SK-N-SH treated with all-trans-retinoic acid at 6 μM for 48 hours (cell line): ENCODE results near the gene CBLL2.

Experiments
- ARNTL ChIP-seq: fragments of 450-650 bp; formaldehyde crosslinking; IDR thresholded peaks from 2 replicates; pipeline ENCODE4 v1.5.0; 2020; ENCODE audit warnings: low read depth, mild to moderate bottlenecking, moderate library complexity, borderline replicate concordance
- BACH2 ChIP-seq: fragments of 250-450 bp; sonication (Bioruptor Pico); IDR thresholded peaks from 2 replicates; pipeline ENCODE4 v1.9.0; 2021; ENCODE audit warnings: mild to moderate bottlenecking, borderline replicate concordance
- ESRRG ChIP-seq: fragments of 250-450 bp; sonication (Bioruptor Pico); IDR thresholded peaks from 2 replicates; pipeline ENCODE4 v1.6.1; 2021; ENCODE audit warnings: mild to moderate bottlenecking
- ISL1 ChIP-seq: fragments of 250-450 bp; sonication (Bioruptor Pico); IDR thresholded peaks from 2 replicates; pipeline ENCODE4 v2.1.2; 2022; ENCODE audit warnings: mild to moderate bottlenecking, moderate library complexity
- OSR1 ChIP-seq: fragments of 250-450 bp; sonication (Bioruptor Pico); IDR thresholded peaks from 2 replicates; pipeline ENCODE4 v1.8.0; 2022; ENCODE audit warnings: moderate library complexity, mild to moderate bottlenecking, inconsistent platforms
- SNAI2 ChIP-seq: fragments of 250-450 bp; sonication (Bioruptor Pico); IDR thresholded peaks from 2 replicates; pipeline ENCODE4 v1.5.0; 2020; ENCODE audit warnings: mild to moderate bottlenecking, moderate library complexity
- TCF4 ChIP-seq: fragments of 250-450 bp; sonication (Bioruptor Pico); IDR thresholded peaks from 2 replicates; pipeline ENCODE4 v1.8.0; 2021; ENCODE audit warnings: mild to moderate bottlenecking, moderate library complexity, borderline replicate concordance
- ZFP30 ChIP-seq: fragments of 450-650 bp; formaldehyde crosslinking; IDR thresholded peaks from 2 replicates; pipeline ENCODE4 v1.5.0; 2022; ENCODE audit warnings: mild to moderate bottlenecking, moderate library complexity
- TF ChIP-seq, protein P1 (sequence below): fragments of 250-450 bp; sonication (Bioruptor Pico); IDR thresholded peaks from 2 replicates; pipeline ENCODE4 v1.8.0; 2020; ENCODE audit warnings: mild to moderate bottlenecking, moderate library complexity, borderline replicate concordance
- TF ChIP-seq, protein P2 (sequence below): fragments of 250-450 bp; sonication (Bioruptor Pico); IDR thresholded peaks from 2 replicates; pipeline ENCODE4 v1.5.1; 2021; ENCODE audit warnings: mild to moderate bottlenecking, moderate library complexity
- TF ChIP-seq, protein P3 (sequence below): fragments of 250-450 bp; sonication (Bioruptor Pico); IDR thresholded peaks from 2 replicates; pipeline ENCODE4 v1.5.1; 2020; ENCODE audit warnings: low read depth, mild to moderate bottlenecking, moderate library complexity

DNA sequence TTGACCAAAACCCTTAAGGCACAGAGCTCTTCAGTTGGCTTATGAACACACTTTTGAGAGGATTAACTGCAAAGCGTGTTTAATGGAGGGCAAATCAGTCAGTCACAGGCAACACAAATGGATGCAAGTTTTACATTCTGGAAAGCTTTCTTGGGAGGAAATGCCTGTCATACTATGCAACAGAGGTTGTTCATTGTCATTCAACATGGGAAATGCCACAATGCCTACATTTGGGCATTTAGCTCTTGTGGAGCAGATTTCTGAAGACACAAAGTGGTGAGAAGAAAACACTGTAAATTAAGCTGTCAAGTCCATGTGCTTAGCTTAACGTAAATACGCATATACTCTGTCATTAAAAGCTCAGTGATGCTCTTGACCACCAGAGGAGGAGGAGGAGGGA lies 41.1 kb downstream of the CBLL2 start:
- TF ChIP-seq ESRRG (CRISPR knock-in tag) (no peak), OSR1 (CRISPR knock-in tag) (no peak), ZFP30 (CRISPR knock-in tag) (no peak), TCF4 (no peak), BACH2 (no peak), SNAI2 (CRISPR knock-in tag) (no peak), ISL1 (CRISPR knock-in tag) (no peak), ARNTL (no peak)
- TF ChIP-seq, protein P1, sequence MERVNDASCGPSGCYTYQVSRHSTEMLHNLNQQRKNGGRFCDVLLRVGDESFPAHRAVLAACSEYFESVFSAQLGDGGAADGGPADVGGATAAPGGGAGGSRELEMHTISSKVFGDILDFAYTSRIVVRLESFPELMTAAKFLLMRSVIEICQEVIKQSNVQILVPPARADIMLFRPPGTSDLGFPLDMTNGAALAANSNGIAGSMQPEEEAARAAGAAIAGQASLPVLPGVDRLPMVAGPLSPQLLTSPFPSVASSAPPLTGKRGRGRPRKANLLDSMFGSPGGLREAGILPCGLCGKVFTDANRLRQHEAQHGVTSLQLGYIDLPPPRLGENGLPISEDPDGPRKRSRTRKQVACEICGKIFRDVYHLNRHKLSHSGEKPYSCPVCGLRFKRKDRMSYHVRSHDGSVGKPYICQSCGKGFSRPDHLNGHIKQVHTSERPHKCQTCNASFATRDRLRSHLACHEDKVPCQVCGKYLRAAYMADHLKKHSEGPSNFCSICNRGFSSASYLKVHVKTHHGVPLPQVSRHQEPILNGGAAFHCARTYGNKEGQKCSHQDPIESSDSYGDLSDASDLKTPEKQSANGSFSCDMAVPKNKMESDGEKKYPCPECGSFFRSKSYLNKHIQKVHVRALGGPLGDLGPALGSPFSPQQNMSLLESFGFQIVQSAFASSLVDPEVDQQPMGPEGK (CRISPR knock-in tag), result no peak
- TF ChIP-seq, protein P2, sequence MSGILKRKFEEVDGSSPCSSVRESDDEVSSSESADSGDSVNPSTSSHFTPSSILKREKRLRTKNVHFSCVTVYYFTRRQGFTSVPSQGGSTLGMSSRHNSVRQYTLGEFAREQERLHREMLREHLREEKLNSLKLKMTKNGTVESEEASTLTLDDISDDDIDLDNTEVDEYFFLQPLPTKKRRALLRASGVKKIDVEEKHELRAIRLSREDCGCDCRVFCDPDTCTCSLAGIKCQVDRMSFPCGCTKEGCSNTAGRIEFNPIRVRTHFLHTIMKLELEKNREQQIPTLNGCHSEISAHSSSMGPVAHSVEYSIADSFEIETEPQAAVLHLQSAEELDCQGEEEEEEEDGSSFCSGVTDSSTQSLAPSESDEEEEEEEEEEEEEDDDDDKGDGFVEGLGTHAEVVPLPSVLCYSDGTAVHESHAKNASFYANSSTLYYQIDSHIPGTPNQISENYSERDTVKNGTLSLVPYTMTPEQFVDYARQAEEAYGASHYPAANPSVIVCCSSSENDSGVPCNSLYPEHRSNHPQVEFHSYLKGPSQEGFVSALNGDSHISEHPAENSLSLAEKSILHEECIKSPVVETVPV (CRISPR knock-in tag), result no peak
- TF ChIP-seq, protein P3, sequence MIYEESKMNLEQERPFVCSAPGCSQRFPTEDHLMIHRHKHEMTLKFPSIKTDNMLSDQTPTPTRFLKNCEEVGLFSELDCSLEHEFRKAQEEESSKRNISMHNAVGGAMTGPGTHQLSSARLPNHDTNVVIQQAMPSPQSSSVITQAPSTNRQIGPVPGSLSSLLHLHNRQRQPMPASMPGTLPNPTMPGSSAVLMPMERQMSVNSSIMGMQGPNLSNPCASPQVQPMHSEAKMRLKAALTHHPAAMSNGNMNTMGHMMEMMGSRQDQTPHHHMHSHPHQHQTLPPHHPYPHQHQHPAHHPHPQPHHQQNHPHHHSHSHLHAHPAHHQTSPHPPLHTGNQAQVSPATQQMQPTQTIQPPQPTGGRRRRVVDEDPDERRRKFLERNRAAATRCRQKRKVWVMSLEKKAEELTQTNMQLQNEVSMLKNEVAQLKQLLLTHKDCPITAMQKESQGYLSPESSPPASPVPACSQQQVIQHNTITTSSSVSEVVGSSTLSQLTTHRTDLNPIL (CRISPR knock-in tag), result no peak
